ENCODE measurements around the gene TRIM71.

TRIM71 gene

DNA sequence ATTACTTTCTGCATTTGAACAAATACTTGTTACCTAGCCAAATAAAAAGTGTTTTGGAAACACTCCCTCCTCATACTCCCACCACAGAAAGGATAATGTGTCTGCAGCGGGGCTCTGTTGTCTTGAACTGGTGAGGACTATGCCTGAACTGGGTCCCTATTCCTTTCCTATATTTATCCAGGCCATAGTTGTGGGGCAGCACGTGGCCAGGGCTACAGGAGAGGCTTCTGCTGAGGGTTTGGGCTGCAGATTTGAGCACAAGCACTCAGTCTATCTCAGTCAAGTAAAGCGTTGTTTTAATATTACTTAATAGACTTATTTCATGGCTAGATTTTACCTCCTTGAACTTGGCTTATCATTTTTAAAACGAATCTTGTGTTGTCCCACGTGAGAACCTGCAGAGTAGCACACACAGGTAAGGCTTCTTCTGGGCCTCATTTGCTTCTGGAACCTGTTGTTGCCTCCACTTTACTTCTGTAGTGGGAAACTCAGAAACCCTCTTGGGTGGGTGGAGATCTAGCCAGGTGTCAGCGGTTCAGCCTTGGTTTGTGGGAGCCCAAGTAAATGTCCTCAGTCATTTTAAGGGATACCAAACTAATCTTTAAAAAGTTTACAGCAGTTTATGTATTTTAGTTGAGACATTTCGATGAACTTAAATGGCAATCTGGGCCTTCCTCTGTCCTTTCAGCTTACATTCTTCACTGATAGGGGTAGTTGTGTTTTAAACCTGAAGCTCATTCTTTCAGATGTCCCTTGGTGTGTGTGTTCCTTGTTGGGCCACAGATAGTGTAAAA, 51.1 kb downstream of the TRIM71 start:
- no peak overlapping the region for H2AFZ ChIP-seq (ENCODE audit: low read depth, low read length)
- H3K4me1 ChIP-seq (ENCODE audit: insufficient read depth, low read length): peaks cover 9% of the 10 kb centered on the region
- ATAC-seq (ENCODE audit: insufficient read depth, low read depth): no peak
- H3K4me3 ChIP-seq (ENCODE audit: low read depth in 1 of 2, low read length in 2 of 2): no peak overlapping the region
- no peaks in the 10 kb centered on the region for H4K20me1 ChIP-seq (ENCODE audit: insufficient read depth, low read length)
- no peak overlapping the region for H3K27ac ChIP-seq (ENCODE audit: low read length)
- H3K4me2 ChIP-seq (ENCODE audit: insufficient read depth, low read length): no peak overlapping the region
- no peaks in the 10 kb centered on the region for H3K9me3 ChIP-seq (ENCODE audit: insufficient read depth, low read length, severe bottlenecking)
- H3K36me3 ChIP-seq (ENCODE audit: insufficient read depth, low read length): no peaks in the 10 kb centered on the region
- H3K27me3 ChIP-seq (ENCODE audit: insufficient read depth, low read length, poor library complexity): no peaks in the 10 kb centered on the region
- H3K79me2 ChIP-seq (ENCODE audit: insufficient read depth, low read length): no peaks in the 10 kb centered on the region
- TF ChIP-seq, protein P1, sequence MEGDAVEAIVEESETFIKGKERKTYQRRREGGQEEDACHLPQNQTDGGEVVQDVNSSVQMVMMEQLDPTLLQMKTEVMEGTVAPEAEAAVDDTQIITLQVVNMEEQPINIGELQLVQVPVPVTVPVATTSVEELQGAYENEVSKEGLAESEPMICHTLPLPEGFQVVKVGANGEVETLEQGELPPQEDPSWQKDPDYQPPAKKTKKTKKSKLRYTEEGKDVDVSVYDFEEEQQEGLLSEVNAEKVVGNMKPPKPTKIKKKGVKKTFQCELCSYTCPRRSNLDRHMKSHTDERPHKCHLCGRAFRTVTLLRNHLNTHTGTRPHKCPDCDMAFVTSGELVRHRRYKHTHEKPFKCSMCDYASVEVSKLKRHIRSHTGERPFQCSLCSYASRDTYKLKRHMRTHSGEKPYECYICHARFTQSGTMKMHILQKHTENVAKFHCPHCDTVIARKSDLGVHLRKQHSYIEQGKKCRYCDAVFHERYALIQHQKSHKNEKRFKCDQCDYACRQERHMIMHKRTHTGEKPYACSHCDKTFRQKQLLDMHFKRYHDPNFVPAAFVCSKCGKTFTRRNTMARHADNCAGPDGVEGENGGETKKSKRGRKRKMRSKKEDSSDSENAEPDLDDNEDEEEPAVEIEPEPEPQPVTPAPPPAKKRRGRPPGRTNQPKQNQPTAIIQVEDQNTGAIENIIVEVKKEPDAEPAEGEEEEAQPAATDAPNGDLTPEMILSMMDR (IDR thresholded peaks at IDR 0.05; ENCODE audit: borderline replicate concordance, extremely low read depth, low read length, poor library complexity, severe bottlenecking): no peak
- no peak for TF ChIP-seq EZH2 (IDR thresholded peaks at IDR 0.05; ENCODE audit: borderline replicate concordance, low read depth, low read length, severe bottlenecking)
- H3K9ac ChIP-seq (ENCODE audit: low read depth, low read length): no peak overlapping the region
- no peak for DNase-seq

- TF ChIP-seq EZH2 (IDR thresholded peaks at IDR 0.05; ENCODE audit: borderline replicate concordance, low read depth, low read length, severe bottlenecking): no peak
- TF ChIP-seq, protein P1 (IDR thresholded peaks at IDR 0.05; ENCODE audit: borderline replicate concordance, extremely low read depth, low read length, poor library complexity, severe bottlenecking): no peak
- Histone ChIP-seq H3K4me3 (ENCODE audit: low read depth in 1 of 2, low read length in 2 of 2) (no peak overlapping the region), H3K9ac (ENCODE audit: low read depth, low read length) (no peak overlapping the region), H3K4me1 (ENCODE audit: insufficient read depth, low read length) (peaks cover 9% of the 10 kb centered on the region), H3K36me3 (ENCODE audit: insufficient read depth, low read length) (no peaks in the 10 kb centered on the region), H3K27ac (ENCODE audit: low read length) (no peak overlapping the region), H3K4me2 (ENCODE audit: insufficient read depth, low read length) (no peak overlapping the region), H3K27me3 (ENCODE audit: insufficient read depth, low read length, poor library complexity) (no peaks in the 10 kb centered on the region), H4K20me1 (ENCODE audit: insufficient read depth, low read length) (no peaks in the 10 kb centered on the region), H2AFZ (ENCODE audit: low read depth, low read length) (no peak overlapping the region), H3K9me3 (ENCODE audit: insufficient read depth, low read length, severe bottlenecking) (no peaks in the 10 kb centered on the region), H3K79me2 (ENCODE audit: insufficient read depth, low read length) (no peaks in the 10 kb centered on the region)
- no peak for DNase-seq
- no peak for ATAC-seq (ENCODE audit: insufficient read depth, low read depth)
Measured at GRCh38 chr3:32869513-32870047, 51.8 kb downstream of the TRIM71 start.

DNA sequence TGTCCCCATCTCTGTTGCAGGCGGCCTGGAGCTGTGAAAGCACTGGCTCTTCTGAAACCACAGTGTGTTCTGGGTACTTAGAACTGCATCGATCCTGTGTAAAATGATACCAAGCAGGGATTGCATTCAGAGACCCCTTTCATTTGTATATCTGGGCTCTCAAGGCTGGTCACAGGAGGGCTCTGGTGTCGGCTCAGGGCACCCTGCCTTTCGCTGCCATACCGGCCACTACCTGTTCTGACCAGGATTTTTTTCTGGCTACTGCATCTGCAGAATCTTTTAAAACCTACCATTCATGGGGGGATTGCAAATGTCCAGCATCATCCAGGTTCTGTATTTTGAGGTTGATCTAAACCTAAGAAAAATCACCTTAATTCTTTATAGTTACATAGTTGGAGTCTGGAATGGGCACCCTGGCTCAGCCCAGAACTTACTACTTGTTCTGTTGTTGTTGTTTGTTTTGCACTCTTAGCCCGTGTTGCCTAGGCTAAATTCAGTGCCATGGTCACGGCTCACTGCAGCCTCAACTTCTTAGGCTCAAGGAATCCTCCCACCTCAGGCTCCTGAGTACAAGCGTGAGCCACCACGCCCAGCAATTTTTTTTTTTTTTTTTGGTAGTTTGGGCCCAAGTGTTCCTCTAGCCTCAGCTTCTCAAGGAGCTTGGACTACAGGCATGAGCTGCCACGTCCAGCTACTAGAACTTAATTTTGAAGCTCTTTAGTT, 52.7 kb downstream of the TRIM71 start:
- ATAC-seq (ENCODE audit: insufficient read depth, low read depth): peak; percentile 59; the same call in 2 of the 3 replicates
- Histone ChIP-seq H4K20me1 (ENCODE audit: insufficient read depth, low read length) (no peaks in the 10 kb centered on the region), H3K4me3 (ENCODE audit: low read depth in 1 of 2, low read length in 2 of 2) (no peak overlapping the region), H3K9me3 (ENCODE audit: insufficient read depth, low read length, severe bottlenecking) (no peaks in the 10 kb centered on the region), H3K79me2 (ENCODE audit: insufficient read depth, low read length) (no peaks in the 10 kb centered on the region), H3K4me1 (ENCODE audit: insufficient read depth, low read length) (peaks cover 9% of the 10 kb centered on the region), H3K4me2 (ENCODE audit: insufficient read depth, low read length) (no peak overlapping the region), H2AFZ (ENCODE audit: low read depth, low read length) (no peak overlapping the region), H3K36me3 (ENCODE audit: insufficient read depth, low read length) (no peaks in the 10 kb centered on the region), H3K27ac (ENCODE audit: low read length) (no peak overlapping the region), H3K9ac (ENCODE audit: low read depth, low read length) (no peak overlapping the region), H3K27me3 (ENCODE audit: insufficient read depth, low read length, poor library complexity) (no peaks in the 10 kb centered on the region)
- TF ChIP-seq EZH2 (IDR thresholded peaks at IDR 0.05; ENCODE audit: borderline replicate concordance, low read depth, low read length, severe bottlenecking): no peak
- TF ChIP-seq, protein P1 (IDR thresholded peaks at IDR 0.05; ENCODE audit: borderline replicate concordance, extremely low read depth, low read length, poor library complexity, severe bottlenecking): no peak
- no peak for DNase-seq

Data from DND-41 (cell line).